ENCODE results near the gene ALKBH6. TPM values are rescaled to one million over a fixed set of nuclear protein-coding genes. Genes with fewer than 3 reads are reported as not detected.
A peak's percentile ranks its signal among the peaks of the same experiment; 100 is the strongest.
"Not testable (repeated sequence)": the region's sequence is repeated elsewhere in the genome, so short reads cannot be mapped to it uniquely, and the experiment has no call there.

The ALKBH6 gene
- total and polyA plus RNA-seq, 5 experiments from 2014 or later, result 18.7 to 65.5 (median 25.6) TPM

DNA sequence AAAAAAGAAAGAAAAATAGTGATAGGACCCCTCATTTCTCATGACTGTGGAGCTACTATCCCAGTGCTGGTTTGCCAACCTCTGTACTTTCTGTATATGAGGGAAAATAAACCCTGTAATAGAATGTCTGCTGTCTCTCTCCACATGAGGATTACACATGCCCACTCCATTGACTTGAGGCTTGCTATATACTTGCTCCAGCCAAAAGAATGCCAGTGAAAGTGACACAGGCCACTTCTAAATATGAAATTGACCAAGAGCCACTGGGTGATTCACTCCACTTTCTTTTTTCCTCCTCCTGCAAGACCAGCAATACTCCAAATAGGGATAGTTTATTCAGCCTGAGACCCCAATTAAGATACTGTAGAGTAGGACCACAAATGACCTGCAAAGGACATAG is 33.8 kb upstream of the ALKBH6 start:
- Mint-ChIP-seq H3K27me3 (no peaks in the 10 kb centered on the region), H3K4me1 (peaks cover 9 to 21% (median 15%) of the 10 kb centered on the region in 4 donors), H3K4me3 (no peak overlapping the region), H3K36me3 (peaks cover 0 to 6% (median 6%) of the 10 kb centered on the region in 3 donors), H3K9me3 (no peaks in the 10 kb centered on the region), H3K27ac (no peak overlapping the region)
- ATAC-seq (no peak), DNase-seq (no peak)
- POLR2A ChIA-PET, result no interaction called here

DNA sequence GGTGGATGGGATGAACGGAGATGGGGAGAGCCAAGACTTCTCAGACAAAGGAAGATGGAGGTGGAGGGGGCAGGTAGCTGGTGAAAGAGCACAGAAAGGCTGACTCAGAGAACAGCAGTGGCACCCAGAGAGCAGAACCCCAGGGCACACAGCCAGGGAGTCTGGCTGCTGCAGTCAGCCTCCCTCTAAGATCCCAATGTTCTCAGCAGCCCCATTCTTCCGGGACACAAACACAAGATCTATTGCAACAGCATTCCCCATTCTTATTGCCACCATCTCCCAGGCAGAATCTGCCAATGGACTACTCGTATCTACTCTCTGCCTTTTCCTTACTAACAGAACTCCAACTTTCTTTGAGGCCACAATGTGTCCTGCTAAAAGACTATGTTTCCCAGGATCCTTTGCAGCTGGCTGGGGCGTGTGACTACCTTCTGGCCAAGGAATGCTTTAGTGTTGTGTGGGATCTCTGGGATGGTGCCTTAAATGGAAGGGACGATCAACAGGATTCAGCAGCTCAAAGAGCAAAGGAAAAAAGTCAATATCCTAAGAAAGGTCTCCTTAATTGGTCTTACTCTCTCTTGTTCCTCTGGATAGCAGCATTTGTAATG is 32.5 kb upstream of the ALKBH6 start:
- Mint-ChIP-seq H3K27ac (peak overlapping the region in 2 of 10 donors; percentile 10 to 14), H3K36me3 (peaks cover 0 to 10% (median 6%) of the 10 kb centered on the region in 3 donors), H3K27me3 (no peaks in the 10 kb centered on the region), H3K4me3 (no peak overlapping the region), H3K4me1 (peaks cover 4 to 19% (median 11%) of the 10 kb centered on the region in 4 donors), H3K9me3 (no peaks in the 10 kb centered on the region)
- ATAC-seq, result no peak
- POLR2A ChIA-PET, result no interaction called here
- no peak for DNase-seq

DNA sequence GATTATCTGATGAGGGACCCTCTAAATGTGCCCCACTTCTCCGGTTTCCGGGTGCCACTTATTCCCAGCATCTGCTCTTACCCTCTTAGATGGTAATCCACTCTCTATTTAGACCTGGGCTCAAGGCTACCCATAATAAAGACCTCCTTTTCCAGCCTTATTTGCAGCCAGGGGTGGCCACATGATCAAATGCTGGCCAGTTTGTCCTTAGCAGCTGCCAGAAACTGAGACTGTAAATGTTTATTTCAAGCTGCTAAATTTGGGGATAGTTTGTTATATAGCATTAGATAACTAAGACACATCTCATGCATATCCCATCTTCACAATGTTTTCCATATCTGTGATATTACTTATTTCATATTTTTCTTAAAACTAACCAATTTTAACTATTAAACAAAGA is 29.9 kb upstream of the ALKBH6 start:
- no peak for DNase-seq
- POLR2A ChIA-PET, result no interaction called here
- no peak overlapping the region for H3K27ac Mint-ChIP-seq
- no peaks in the 10 kb centered on the region for H3K9me3 Mint-ChIP-seq
- no peak overlapping the region for H3K4me3 Mint-ChIP-seq
- H3K27me3 Mint-ChIP-seq, result no peaks in the 10 kb centered on the region
- ATAC-seq, result no peak
- H3K4me1 Mint-ChIP-seq, result peaks cover 0 to 8% (median 4%) of the 10 kb centered on the region in 4 donors
- peaks cover 0 to 28% (median 8%) of the 10 kb centered on the region in 3 donors for H3K36me3 Mint-ChIP-seq

DNA sequence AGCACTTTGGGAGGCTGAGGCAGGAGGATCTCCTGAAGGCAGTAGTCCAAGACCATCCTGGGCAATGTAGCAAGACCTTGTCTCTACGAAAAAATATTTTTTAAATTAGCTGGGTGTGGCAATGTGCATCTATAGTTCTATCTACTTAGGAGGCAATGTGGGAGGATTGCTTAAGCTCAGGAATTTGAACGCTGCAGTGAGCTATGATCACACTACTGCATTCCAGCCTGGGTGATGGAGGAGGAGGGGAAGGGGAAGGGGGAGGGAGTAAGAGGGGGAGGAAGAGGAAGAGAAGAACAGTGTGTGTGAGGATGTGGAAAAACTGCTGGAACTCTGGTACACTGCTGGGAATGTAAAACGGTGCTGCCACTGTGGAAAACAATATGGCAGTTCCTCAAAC is 27.8 kb upstream of the ALKBH6 start:
- Mint-ChIP-seq H3K27ac (peak overlapping the region in 1 of 10 donors; percentile 27), H3K4me3 (no peak overlapping the region), H3K9me3 (no peaks in the 10 kb centered on the region), H3K27me3 (no peaks in the 10 kb centered on the region), H3K36me3 (peaks cover 0 to 35% (median 5%) of the 10 kb centered on the region in 3 donors), H3K4me1 (peaks cover 6 to 15% (median 10%) of the 10 kb centered on the region in 4 donors)
- ATAC-seq (no peak), DNase-seq (no peak)
- POLR2A ChIA-PET, result no interaction called here

DNA sequence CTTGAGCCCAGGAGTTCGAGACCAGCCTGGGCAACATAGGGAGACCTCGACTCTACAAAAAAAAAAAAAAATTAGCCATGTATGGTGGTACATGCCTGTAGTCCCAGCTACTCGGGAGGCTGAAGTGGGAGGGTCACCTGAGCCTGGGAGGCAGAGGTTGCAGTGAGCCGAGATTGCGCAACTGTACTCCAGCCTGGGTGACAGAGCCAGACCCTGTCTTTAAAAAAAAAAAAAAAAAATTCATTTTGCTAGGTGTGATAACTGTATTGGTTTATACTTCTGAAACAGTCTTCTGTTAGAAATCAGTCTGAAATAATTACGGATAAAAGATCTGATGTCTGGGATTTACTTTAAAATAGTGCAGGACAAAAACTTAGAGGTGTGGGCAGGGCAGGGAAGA is 27.1 kb upstream of the ALKBH6 start:
- H3K27me3 Mint-ChIP-seq, H3K27ac Mint-ChIP-seq, DNase-seq, ATAC-seq, POLR2A ChIA-PET, H3K9me3 Mint-ChIP-seq, H3K4me3 Mint-ChIP-seq: not testable (repeated sequence)
- Mint-ChIP-seq H3K4me1 (peaks cover 8 to 12% (median 10%) of the 10 kb centered on the region in 4 donors), H3K36me3 (peaks cover 0 to 35% (median 5%) of the 10 kb centered on the region in 3 donors)

DNA sequence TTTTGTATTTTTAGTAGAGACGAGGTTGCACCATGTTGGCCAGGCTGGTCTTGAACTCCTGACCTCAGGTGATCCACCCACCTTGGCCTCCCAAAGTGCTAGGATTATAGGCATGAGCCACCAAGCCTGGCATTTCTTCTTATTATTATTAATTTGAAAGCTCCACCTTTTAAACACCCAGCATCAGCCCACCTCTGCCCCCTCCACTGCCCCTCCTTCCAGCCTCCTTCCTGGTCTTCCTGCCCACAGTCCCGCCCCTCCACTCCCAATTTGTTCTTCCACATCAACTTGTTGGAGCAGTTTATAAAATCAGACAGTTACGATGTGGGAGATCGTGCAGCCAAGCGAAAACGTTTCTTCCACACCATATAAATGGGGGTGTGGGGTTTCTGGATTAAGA is 26.5 kb upstream of the ALKBH6 start:
- H3K27me3 Mint-ChIP-seq, result no peaks in the 10 kb centered on the region
- POLR2A ChIA-PET, result no interaction called here
- peaks cover 13 to 18% (median 14%) of the 10 kb centered on the region in 4 donors for H3K4me1 Mint-ChIP-seq
- no peak for ATAC-seq
- peaks cover 0 to 38% (median 2%) of the 10 kb centered on the region in 3 donors for H3K36me3 Mint-ChIP-seq
- H3K4me3 Mint-ChIP-seq, result no peak overlapping the region
- H3K27ac Mint-ChIP-seq, result no peak overlapping the region
- no peaks in the 10 kb centered on the region for H3K9me3 Mint-ChIP-seq
- DNase-seq, result no peak

DNA sequence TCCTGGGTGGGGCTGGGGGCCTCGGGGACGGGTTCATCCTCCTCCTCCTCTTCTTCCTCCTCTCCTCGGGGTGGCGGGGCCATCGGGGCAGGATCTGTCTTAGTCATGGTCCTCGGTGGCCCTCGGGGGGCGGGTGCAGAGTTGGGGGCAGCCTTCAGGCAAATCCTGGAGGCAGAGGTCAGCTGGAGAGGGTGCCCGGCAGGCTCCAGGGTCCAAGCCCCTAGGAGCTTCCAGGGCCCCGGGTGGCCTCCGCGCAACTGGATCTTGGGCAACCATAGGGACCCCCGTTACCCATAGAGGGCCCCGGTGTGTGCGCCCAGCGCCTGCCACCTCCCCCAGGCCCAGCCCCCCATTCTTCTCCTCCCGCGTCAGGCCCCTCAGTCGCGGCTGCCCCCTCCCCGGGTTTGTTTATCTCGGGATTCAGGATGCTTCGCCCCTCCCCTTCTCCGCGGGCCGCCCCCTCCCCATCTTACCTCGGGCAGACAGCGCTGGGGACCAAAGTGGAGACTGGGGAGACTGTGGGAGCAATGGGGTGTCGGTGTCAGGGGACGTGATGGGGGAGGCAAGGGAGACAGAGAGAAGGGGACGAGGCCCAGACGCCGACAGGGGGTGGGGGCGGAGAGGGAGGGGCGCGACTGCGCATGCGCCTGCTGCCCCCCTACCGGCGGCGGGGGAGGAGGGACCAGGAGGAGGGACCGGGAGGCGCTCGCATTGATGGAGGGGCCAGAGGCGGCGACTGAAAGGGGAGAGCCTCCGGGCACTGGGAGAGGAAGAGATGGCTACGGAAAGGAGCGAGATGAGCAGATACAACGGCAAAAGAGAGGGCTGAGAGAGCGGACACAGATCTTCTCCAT is 18.5 kb upstream of the ALKBH6 start, which contains the start of gene CLIP3:
TSS of gene CLIP3 (minus strand) at position 623 of the 854 bp plus-strand sequence. CDS start at position 107, 516 bp downstream.
- peaks cover 0 to 3% (median 0%) of the 10 kb centered on the region in 5 donors for H3K27me3 Mint-ChIP-seq
- DNase-seq (peak in 8 of 10 donors; percentile 29 to 69 (median 44)), ATAC-seq (peak; percentile 33 to 64)
- peaks cover 22 to 42% (median 34%) of the 10 kb centered on the region in 4 donors for H3K4me1 Mint-ChIP-seq
- H3K27ac Mint-ChIP-seq, result peak within 1 kb of the TSS in 6 of 10 donors; percentile 32 to 78 (median 66)
- peak within 1 kb of the TSS; percentile 32 to 84 (median 65) for H3K4me3 Mint-ChIP-seq
- H3K36me3 Mint-ChIP-seq, result peaks cover 0 to 20% (median 7%) of the 10 kb centered on the region in 3 donors
- H3K9me3 Mint-ChIP-seq, result no peaks in the 10 kb centered on the region
- POLR2A ChIA-PET, result no interaction called here

DNA sequence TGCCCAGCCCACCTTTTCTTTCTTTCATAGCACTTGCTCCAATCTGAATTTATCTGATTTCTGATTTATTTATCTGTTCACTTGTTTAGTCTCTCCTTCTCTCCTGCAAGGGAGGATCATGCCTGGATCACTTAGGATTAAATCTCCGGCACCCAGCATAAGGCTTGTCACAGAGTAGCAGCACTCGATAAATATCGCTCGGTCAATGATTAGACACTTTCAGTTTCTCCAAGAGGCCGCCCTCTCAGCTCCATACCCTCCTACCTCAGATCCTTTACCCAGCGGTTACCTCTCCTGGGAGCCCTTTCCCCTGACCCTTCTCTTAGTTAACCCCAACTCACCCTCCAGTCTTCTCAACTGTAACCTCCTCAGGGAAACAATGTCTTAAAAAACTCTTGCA is 17.3 kb upstream of the ALKBH6 start:
- Mint-ChIP-seq H3K27me3 (peaks cover 0 to 3% (median 0%) of the 10 kb centered on the region in 5 donors), H3K27ac (peak overlapping the region in 2 of 10 donors; percentile 47 to 52), H3K4me3 (peak overlapping the region in 2 of 10 donors; percentile 4 to 22), H3K36me3 (peaks cover 0 to 17% (median 11%) of the 10 kb centered on the region in 3 donors), H3K9me3 (no peaks in the 10 kb centered on the region), H3K4me1 (peaks cover 17 to 34% (median 24%) of the 10 kb centered on the region in 4 donors)
- ATAC-seq, result no peak
- DNase-seq, result no peak
- POLR2A ChIA-PET, result interaction anchor here (0.5 kb wide), 1 partner anchor 730 kb away, joined by 3 read pairs; no protein-coding TSS in a partner anchor

DNA sequence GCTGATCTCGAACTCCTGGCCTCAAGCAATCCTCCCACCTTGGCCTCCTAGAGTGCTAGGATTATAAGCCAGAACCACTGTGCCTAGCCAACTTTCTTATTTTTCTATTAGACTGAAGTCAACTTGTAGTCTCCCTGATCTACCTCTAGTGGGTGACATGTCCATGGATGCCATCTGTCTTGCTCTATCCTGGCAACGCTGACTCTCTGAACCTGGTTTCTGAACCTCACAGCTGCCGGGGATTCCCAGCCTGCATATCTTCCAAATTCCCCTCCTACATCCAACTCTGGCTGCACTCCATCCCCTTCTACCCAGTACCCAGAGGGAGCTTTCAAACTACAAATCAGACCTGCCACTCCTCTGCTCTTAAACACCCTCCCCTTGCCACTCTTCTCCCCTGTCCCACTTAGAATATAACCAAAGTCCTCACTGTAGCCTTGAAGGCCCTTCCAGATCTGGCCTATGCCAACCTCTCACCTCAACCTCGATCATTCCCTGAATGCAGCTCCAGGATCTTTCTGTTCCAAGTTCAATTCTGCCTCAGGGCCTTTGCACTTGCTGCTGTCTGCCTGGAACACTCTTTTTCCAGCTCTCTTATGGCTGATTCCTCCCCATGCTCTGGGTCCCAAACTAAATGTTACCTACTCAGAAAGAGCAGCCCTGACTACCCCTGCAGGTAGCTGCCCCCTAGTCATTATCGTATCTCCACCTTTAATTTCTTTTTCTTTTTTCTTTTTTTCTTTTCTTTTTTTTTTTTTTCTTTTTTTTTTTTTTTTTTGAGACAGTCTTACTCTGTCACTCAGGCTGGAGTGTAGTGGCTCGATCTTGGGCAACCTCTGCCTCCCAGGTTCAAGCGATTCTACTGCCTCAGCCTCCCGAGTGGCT is 16.5 kb upstream of the ALKBH6 start:
- Mint-ChIP-seq H3K4me1 (peaks cover 13 to 29% (median 19%) of the 10 kb centered on the region in 4 donors), H3K4me3 (peak overlapping the region in 1 of 10 donors; percentile 17), H3K27me3 (peaks cover 0 to 3% (median 0%) of the 10 kb centered on the region in 5 donors), H3K9me3 (no peaks in the 10 kb centered on the region), H3K36me3 (peaks cover 0 to 14% (median 12%) of the 10 kb centered on the region in 3 donors), H3K27ac (peak overlapping the region in 2 of 10 donors; percentile 34 to 70)
- no peak for ATAC-seq
- POLR2A ChIA-PET, result interaction anchor here (0.5 to 0.6 kb wide), 2 partner anchors 20 to 729 kb away, joined by 3 read pairs; no protein-coding TSS in a partner anchor
- DNase-seq, result no peak

DNA sequence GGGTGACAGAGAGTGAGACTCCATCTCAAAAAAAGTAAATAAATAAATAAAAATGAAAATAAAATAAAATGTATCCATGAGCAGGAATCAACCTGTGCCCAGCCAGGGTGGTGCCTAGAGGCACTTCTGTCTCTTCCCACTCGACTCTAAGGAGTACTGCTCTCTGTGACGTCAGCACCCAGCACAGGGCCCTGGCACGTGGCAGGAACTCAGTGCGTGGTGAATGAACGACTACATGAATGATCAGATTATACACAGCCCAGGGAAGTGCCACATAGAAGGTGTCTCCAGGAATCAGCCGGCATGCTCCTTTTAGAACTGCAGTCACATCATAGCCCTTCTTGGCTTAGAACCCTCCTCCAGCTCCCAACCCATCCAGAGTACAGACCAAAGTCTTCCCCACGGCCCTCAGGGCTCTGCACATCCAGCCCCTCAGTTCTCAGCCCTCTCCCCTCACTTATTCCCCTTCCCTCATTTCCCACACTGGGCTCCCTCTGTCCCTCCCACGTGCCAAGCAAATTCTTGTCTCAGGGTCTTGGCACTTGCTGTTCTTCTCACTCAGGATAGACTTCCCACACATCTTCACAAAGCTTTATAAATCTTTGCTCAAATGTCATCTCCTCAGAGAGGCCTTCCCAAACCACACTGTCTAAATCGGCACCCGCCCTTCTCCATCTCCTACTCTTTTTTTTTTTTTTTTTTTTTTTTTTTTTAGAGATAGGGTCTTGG is 14.5 kb upstream of the ALKBH6 start:
- peaks cover 0 to 3% (median 0%) of the 10 kb centered on the region in 5 donors for H3K27me3 Mint-ChIP-seq
- POLR2A ChIA-PET, result no interaction called here
- H3K4me1 Mint-ChIP-seq, result peaks cover 5 to 15% (median 10%) of the 10 kb centered on the region in 4 donors
- H3K4me3 Mint-ChIP-seq, result no peak overlapping the region
- H3K9me3 Mint-ChIP-seq, result no peaks in the 10 kb centered on the region
- DNase-seq (no peak), ATAC-seq (no peak)
- H3K36me3 Mint-ChIP-seq, result peaks cover 0 to 15% (median 15%) of the 10 kb centered on the region in 3 donors
- peak overlapping the region in 3 of 10 donors; percentile 62 to 82 (median 76) for H3K27ac Mint-ChIP-seq

DNA sequence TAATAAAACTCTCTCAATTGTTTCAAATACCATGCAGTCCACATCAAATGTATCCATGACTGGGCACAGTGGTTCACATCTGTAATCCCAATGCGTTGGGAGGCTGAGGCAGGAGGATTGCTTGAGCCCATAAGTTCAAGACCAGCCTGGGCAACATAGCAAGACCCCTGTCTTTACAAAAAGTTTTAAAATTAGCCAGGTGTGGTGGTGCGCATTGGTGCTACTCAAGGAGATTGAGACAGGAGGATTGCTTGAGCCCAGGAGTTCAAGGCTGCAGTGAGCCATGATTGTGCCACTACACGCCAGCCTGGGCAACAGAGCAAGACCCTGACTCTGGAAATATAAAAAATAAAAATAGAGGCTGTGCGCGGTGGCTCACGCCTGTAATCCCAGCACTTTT is 13.7 kb upstream of the ALKBH6 start:
- H3K27me3 Mint-ChIP-seq, result peaks cover 0 to 3% (median 0%) of the 10 kb centered on the region in 5 donors
- POLR2A ChIA-PET, result no interaction called here
- no peak for ATAC-seq
- H3K36me3 Mint-ChIP-seq, result peaks cover 0 to 21% (median 20%) of the 10 kb centered on the region in 3 donors
- no peak overlapping the region for H3K4me3 Mint-ChIP-seq
- H3K9me3 Mint-ChIP-seq, result no peaks in the 10 kb centered on the region
- no peak for DNase-seq
- peaks cover 4 to 11% (median 5%) of the 10 kb centered on the region in 4 donors for H3K4me1 Mint-ChIP-seq
- H3K27ac Mint-ChIP-seq, result peak overlapping the region in 1 of 10 donors; percentile 27

Measured in naive thymus-derived CD8-positive, alpha-beta T cell (primary cell).